ENCODE measurements around the gene CSNK1G1.
"Not testable (repeated sequence)": the region's sequence is repeated elsewhere in the genome, so short reads cannot be mapped to it uniquely, and the experiment has no call there.

CSNK1G1 gene

DNA sequence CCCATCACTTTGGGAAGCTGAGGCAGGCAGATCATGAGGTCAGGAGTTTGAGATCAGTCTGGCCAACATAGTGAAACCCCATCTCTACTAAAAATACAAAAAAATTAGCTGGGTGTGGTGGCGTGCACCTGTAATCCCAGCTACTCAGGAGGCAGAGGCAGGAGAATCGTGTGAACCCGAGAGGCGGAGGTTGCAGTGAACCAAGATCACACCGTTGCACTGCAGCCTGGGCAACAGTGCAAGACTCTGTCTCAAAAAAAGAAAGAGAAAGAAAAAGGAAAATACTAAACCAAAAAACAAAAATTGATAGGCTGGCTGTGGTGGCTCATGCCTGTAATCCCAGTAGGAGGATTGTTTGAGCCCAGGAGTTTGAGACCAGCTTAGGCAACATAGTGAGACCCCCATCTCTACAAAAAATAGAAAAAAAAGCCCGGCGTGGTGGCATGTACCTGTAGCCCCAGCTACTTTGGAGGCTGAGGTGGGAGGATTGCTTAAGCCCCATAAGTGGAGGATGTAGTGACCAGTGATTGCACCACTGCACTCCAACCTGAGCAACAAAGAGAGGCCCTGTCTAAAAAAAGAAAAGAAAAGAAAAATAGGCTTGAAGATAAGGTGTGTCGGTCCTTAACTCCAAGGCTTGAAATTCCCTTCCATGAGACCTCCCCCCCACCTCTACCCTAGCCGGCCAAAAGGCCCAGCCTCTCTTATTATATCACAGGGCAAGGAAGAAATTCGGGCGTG lies 24.3 kb upstream of the CSNK1G1 start:
- not testable (repeated sequence) for H3K27ac ChIP-seq (ENCODE audit: low read depth, low read length); H3K9me3 ChIP-seq (ENCODE audit: control insufficient read depth in 1 of 2, low read length in 2 of 2); H3K27me3 ChIP-seq (ENCODE audit: control insufficient read depth in 1 of 2, insufficient read depth in 2 of 2, low read length in 2 of 2); H3K36me3 ChIP-seq (ENCODE audit: control insufficient read depth in 1 of 2, insufficient read depth in 2 of 2, low read length in 2 of 2)
- peaks cover 3 to 19% of the 10 kb centered on the region in 2 donors for H3K4me1 ChIP-seq (ENCODE audit: control insufficient read depth in 1 of 2, insufficient read depth in 2 of 2, low read length in 2 of 2)
- H3K9ac ChIP-seq (ENCODE audit: low read depth in 1 of 2, low read length in 2 of 2), result peak overlapping the region; percentile 31 to 63
- peak overlapping the region; percentile 83 to 90 for H3K4me3 ChIP-seq (ENCODE audit: low read depth in 1 of 2, low read length in 2 of 2)

DNA sequence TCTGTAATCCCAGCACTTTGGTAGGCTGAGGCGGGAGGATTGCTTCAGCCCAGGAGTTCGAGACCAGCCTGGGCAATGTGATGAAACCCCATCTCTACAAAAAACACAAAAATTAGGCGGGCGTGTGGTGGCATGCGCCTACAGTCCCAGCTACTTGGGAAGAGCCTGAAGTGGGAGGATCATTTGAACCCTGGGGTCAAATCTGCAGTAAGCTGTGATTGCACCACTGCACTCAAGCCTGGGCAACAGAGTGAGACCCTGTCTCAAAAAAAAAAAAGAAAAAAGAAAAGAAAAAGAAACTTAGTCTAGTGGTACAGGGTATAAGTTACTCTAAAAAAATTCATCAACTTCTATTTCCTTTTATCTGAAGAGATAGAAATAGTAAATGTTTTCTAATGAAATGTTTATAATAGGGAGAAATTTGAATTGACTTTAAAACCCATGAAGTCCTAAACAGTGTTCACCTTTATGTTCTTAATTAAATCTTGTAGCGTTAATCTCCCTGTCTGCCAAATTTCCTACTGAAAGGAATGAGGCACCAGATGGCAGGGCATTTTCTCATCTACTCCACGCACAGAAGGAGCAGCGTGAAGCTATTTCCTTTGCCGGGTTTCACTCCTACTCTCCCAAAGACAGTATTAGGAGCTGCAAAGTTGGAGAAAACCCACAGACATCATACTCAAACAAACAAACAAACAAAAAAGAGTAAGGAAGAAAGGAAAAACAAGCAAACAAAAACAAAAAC lies 23.4 kb upstream of the CSNK1G1 start:
- no peaks in the 10 kb centered on the region for H3K9me3 ChIP-seq (ENCODE audit: control insufficient read depth in 1 of 2, low read length in 2 of 2)
- H3K27me3 ChIP-seq (ENCODE audit: control insufficient read depth in 1 of 2, insufficient read depth in 2 of 2, low read length in 2 of 2), result no peaks in the 10 kb centered on the region
- peak overlapping the region in 1 of 2 donors; percentile 32 for H3K4me3 ChIP-seq (ENCODE audit: low read depth in 1 of 2, low read length in 2 of 2)
- no peaks in the 10 kb centered on the region for H3K36me3 ChIP-seq (ENCODE audit: control insufficient read depth in 1 of 2, insufficient read depth in 2 of 2, low read length in 2 of 2)
- H3K9ac ChIP-seq (ENCODE audit: low read depth in 1 of 2, low read length in 2 of 2), result no peak overlapping the region
- no peak overlapping the region for H3K27ac ChIP-seq (ENCODE audit: low read depth, low read length)
- H3K4me1 ChIP-seq (ENCODE audit: control insufficient read depth in 1 of 2, insufficient read depth in 2 of 2, low read length in 2 of 2), result peaks cover 3 to 19% of the 10 kb centered on the region in 2 donors

- Histone ChIP-seq H3K27ac (ENCODE audit: low read depth, low read length) (no peak overlapping the region), H3K36me3 (ENCODE audit: control insufficient read depth in 1 of 2, insufficient read depth in 2 of 2, low read length in 2 of 2) (no peaks in the 10 kb centered on the region), H3K4me3 (ENCODE audit: low read depth in 1 of 2, low read length in 2 of 2) (no peak overlapping the region), H3K9me3 (ENCODE audit: control insufficient read depth in 1 of 2, low read length in 2 of 2) (no peaks in the 10 kb centered on the region), H3K9ac (ENCODE audit: low read depth in 1 of 2, low read length in 2 of 2) (no peak overlapping the region), H3K4me1 (ENCODE audit: control insufficient read depth in 1 of 2, insufficient read depth in 2 of 2, low read length in 2 of 2) (no peaks in the 10 kb centered on the region), H3K27me3 (ENCODE audit: control insufficient read depth in 1 of 2, insufficient read depth in 2 of 2, low read length in 2 of 2) (no peaks in the 10 kb centered on the region)
Observed at GRCh38 chr15:64373360-64373759, 17.4 kb upstream of the CSNK1G1 start.

DNA sequence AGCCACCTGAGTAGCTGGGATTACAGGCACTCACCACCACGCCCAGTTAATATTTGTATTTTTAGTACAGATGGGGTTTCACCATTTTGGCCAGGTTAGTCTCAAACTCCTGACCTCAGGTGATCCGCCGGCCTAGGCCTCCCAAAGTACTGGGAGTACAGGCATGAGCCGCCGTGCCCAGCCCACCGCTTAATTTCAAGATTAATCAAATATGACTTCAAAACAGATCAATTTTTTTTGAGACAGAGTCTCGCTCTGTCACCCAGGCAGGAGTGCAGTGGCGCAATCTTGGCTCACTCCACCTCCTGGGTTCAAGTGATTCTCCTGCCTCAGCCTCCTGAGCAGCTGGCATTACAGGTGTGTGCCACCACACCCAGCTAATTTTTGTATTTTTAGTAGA lies 15.4 kb upstream of the CSNK1G1 start:
- H3K4me1 ChIP-seq (ENCODE audit: control insufficient read depth in 1 of 2, insufficient read depth in 2 of 2, low read length in 2 of 2); H3K9ac ChIP-seq (ENCODE audit: low read depth in 1 of 2, low read length in 2 of 2); H3K4me3 ChIP-seq (ENCODE audit: low read depth in 1 of 2, low read length in 2 of 2); H3K27ac ChIP-seq (ENCODE audit: low read depth, low read length); H3K36me3 ChIP-seq (ENCODE audit: control insufficient read depth in 1 of 2, insufficient read depth in 2 of 2, low read length in 2 of 2); H3K27me3 ChIP-seq (ENCODE audit: control insufficient read depth in 1 of 2, insufficient read depth in 2 of 2, low read length in 2 of 2); H3K9me3 ChIP-seq (ENCODE audit: control insufficient read depth in 1 of 2, low read length in 2 of 2): not testable (repeated sequence)

DNA sequence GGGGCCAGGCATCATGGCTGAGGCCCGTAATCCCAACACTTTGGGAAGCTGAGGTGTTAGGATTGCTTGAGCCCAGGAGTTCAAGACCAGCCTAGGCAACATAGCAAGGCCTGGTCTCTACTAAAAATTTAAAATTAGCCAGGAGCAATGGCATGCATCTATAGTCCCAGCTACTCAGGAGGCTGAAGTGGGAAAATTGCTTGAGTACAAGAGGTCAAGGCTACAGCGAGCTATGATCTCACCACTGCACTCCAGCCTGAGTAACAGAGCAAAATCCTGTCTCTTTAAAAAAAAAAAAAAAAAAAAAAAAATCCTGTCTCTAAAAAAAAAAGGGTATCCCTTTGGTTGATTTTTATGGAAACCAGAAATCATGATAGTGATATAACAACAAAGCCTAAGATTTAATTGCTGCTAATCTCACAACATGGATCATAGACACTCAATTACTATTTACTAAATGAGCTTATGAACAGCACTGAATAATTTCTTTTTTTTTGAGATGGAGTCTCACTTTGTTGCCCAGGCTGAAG lies 13.2 kb upstream of the CSNK1G1 start:
- Histone ChIP-seq H3K36me3 (ENCODE audit: control insufficient read depth in 1 of 2, insufficient read depth in 2 of 2, low read length in 2 of 2) (no peaks in the 10 kb centered on the region), H3K4me3 (ENCODE audit: low read depth in 1 of 2, low read length in 2 of 2) (no peak overlapping the region), H3K9ac (ENCODE audit: low read depth in 1 of 2, low read length in 2 of 2) (no peak overlapping the region), H3K9me3 (ENCODE audit: control insufficient read depth in 1 of 2, low read length in 2 of 2) (no peaks in the 10 kb centered on the region), H3K27me3 (ENCODE audit: control insufficient read depth in 1 of 2, insufficient read depth in 2 of 2, low read length in 2 of 2) (no peaks in the 10 kb centered on the region), H3K4me1 (ENCODE audit: control insufficient read depth in 1 of 2, insufficient read depth in 2 of 2, low read length in 2 of 2) (no peaks in the 10 kb centered on the region), H3K27ac (ENCODE audit: low read depth, low read length) (no peak overlapping the region)

DNA sequence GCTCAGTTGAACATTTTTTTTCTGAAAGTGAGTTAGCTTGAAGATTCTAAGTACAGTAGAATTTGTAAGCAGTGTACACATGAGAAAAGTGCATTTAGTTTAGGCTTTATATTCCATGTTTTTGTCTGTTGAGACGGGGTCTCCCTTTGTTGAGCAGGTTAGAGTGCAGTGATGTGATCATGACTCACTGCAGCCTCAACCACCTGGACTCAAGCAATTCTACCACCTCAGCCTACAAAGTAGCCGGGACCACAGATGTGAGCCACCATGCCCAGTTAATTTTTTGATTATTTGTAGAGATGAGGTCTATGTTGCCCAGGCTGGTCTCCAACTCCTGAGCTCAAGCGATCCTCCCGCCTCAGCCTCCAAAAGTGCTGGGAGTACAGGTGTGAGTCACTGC lies 5.3 kb upstream of the CSNK1G1 start:
- peaks cover 0 to 4% of the 10 kb centered on the region in 2 donors for H3K4me1 ChIP-seq (ENCODE audit: control insufficient read depth in 1 of 2, insufficient read depth in 2 of 2, low read length in 2 of 2)
- H3K9me3 ChIP-seq (ENCODE audit: control insufficient read depth in 1 of 2, low read length in 2 of 2), result no peaks in the 10 kb centered on the region
- H3K4me3 ChIP-seq (ENCODE audit: low read depth in 1 of 2, low read length in 2 of 2), result no peak overlapping the region
- no peak overlapping the region for H3K27ac ChIP-seq (ENCODE audit: low read depth, low read length)
- H3K27me3 ChIP-seq (ENCODE audit: control insufficient read depth in 1 of 2, insufficient read depth in 2 of 2, low read length in 2 of 2), result no peaks in the 10 kb centered on the region
- no peaks in the 10 kb centered on the region for H3K36me3 ChIP-seq (ENCODE audit: control insufficient read depth in 1 of 2, insufficient read depth in 2 of 2, low read length in 2 of 2)
- H3K9ac ChIP-seq (ENCODE audit: low read depth in 1 of 2, low read length in 2 of 2), result no peak overlapping the region

GRCh38 chr15:64356710-64357040 lies 702 bp upstream of the CSNK1G1 start:
- Histone ChIP-seq H3K4me1 (ENCODE audit: control insufficient read depth in 1 of 2, insufficient read depth in 2 of 2, low read length in 2 of 2) (peaks cover 6 to 13% of the 10 kb centered on the region in 2 donors), H3K9ac (ENCODE audit: low read depth in 1 of 2, low read length in 2 of 2) (peak overlapping the region in 1 of 2 donors; percentile 70), H3K4me3 (ENCODE audit: low read depth in 1 of 2, low read length in 2 of 2) (peak overlapping the region; percentile 89 to 97), H3K27me3 (ENCODE audit: control insufficient read depth in 1 of 2, insufficient read depth in 2 of 2, low read length in 2 of 2) (no peaks in the 10 kb centered on the region), H3K9me3 (ENCODE audit: control insufficient read depth in 1 of 2, low read length in 2 of 2) (no peaks in the 10 kb centered on the region), H3K36me3 (ENCODE audit: control insufficient read depth in 1 of 2, insufficient read depth in 2 of 2, low read length in 2 of 2) (no peaks in the 10 kb centered on the region), H3K27ac (ENCODE audit: low read depth, low read length) (no peak overlapping the region)

GRCh38 chr15:64355348-64355943 lies 527 bp downstream of the CSNK1G1 start:
- Histone ChIP-seq H3K36me3 (ENCODE audit: control insufficient read depth in 1 of 2, insufficient read depth in 2 of 2, low read length in 2 of 2) (no peaks in the 10 kb centered on the region), H3K27ac (ENCODE audit: low read depth, low read length) (peak overlapping the region; percentile 73), H3K27me3 (ENCODE audit: control insufficient read depth in 1 of 2, insufficient read depth in 2 of 2, low read length in 2 of 2) (no peaks in the 10 kb centered on the region), H3K9ac (ENCODE audit: low read depth in 1 of 2, low read length in 2 of 2) (peak overlapping the region; percentile 76 to 78), H3K4me1 (ENCODE audit: control insufficient read depth in 1 of 2, insufficient read depth in 2 of 2, low read length in 2 of 2) (peaks cover 6 to 13% of the 10 kb centered on the region in 2 donors), H3K4me3 (ENCODE audit: low read depth in 1 of 2, low read length in 2 of 2) (peak overlapping the region; percentile 89 to 97), H3K9me3 (ENCODE audit: control insufficient read depth in 1 of 2, low read length in 2 of 2) (no peaks in the 10 kb centered on the region)

DNA sequence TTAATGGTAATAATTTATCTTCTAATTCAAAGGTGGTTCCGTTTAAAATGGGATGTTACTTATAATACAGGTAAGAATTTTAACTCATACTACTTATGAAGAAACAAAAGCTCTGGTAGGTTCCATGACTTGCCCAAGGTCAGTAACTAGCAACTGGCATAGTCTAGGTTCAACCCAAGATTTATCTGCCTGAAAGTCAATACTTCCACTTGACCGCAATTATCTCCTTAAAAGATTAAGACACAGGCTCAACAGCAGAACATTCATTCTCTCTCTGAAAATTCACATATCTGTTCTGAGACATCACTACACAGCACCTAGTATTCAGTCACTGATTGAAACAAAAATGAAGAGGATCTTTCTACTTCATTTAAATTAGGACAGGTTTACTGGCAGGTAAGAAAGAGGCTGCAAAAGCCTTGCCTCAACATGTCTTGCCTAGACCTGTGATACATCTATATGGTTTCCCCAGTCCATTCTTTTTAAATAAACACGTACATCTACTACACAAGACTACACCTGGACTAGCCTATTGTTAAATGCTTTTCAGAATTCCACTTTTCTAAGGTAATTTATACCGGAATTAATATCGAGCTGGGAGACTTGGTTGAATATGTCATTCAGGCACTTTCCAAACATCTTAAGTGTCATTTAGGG lies 1.2 kb downstream of the CSNK1G1 start:
- Histone ChIP-seq H3K4me3 (ENCODE audit: low read depth in 1 of 2, low read length in 2 of 2) (peak overlapping the region; percentile 89 to 97), H3K36me3 (ENCODE audit: control insufficient read depth in 1 of 2, insufficient read depth in 2 of 2, low read length in 2 of 2) (no peaks in the 10 kb centered on the region), H3K27me3 (ENCODE audit: control insufficient read depth in 1 of 2, insufficient read depth in 2 of 2, low read length in 2 of 2) (no peaks in the 10 kb centered on the region), H3K27ac (ENCODE audit: low read depth, low read length) (no peak overlapping the region), H3K4me1 (ENCODE audit: control insufficient read depth in 1 of 2, insufficient read depth in 2 of 2, low read length in 2 of 2) (peaks cover 6 to 13% of the 10 kb centered on the region in 2 donors), H3K9ac (ENCODE audit: low read depth in 1 of 2, low read length in 2 of 2) (peak overlapping the region; percentile 76 to 78), H3K9me3 (ENCODE audit: control insufficient read depth in 1 of 2, low read length in 2 of 2) (no peaks in the 10 kb centered on the region)

DNA sequence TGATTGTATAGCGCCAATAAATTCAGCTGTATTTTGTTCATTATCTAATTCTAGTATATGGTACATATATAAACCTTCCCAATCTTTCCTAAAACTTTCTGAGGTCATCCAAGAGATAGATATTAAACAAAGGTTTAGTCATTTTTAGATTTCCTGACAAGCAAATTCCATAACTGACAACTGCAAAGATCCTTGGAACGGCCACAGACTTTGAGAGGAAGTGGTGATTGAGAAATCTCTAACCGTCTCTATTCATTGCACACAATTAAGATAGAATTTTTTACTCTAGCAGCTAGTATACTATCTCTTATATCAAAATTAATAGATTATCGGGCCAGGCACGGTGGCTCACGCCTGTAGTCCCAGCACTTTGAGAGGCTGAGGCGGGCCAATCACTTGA lies 4.7 kb downstream of the CSNK1G1 start:
- Histone ChIP-seq H3K4me1 (ENCODE audit: control insufficient read depth in 1 of 2, insufficient read depth in 2 of 2, low read length in 2 of 2) (peaks cover 6 to 9% of the 10 kb centered on the region in 2 donors), H3K9ac (ENCODE audit: low read depth in 1 of 2, low read length in 2 of 2) (no peak overlapping the region), H3K27ac (ENCODE audit: low read depth, low read length) (no peak overlapping the region), H3K27me3 (ENCODE audit: control insufficient read depth in 1 of 2, insufficient read depth in 2 of 2, low read length in 2 of 2) (no peaks in the 10 kb centered on the region), H3K4me3 (ENCODE audit: low read depth in 1 of 2, low read length in 2 of 2) (no peak overlapping the region), H3K36me3 (ENCODE audit: control insufficient read depth in 1 of 2, insufficient read depth in 2 of 2, low read length in 2 of 2) (peaks cover 0 to 7% of the 10 kb centered on the region in 2 donors), H3K9me3 (ENCODE audit: control insufficient read depth in 1 of 2, low read length in 2 of 2) (no peaks in the 10 kb centered on the region)
